Activated B cell treated with CpG ODN at 0.5 μM for 24 hours (primary cell): Measurements from ENCODE around the gene PHACTR1. TPM values are rescaled to one million over a fixed set of nuclear protein-coding genes. Genes with fewer than 3 reads are reported as not detected.

Source experiments
- ATAC-seq: fragments of 200-7000 bp; cut with Tn5 transposase; one replicate; pipeline ENCODE4 v1.10.0; 2021; ENCODE audit warnings: low read depth, mild to moderate bottlenecking, moderate library complexity
- CTCF ChIA-PET: fragments of 350-600 bp; sonication (Branson Sonifier 250); formaldehyde crosslinking; loops from one replicate; lab custom pipeline; 2021; ENCODE audit warnings: antibody characterized with exemption; lab: Charles Lee
- POLR2A ChIA-PET: fragments of 350-600 bp; sonication (Branson Sonifier 250); formaldehyde crosslinking; loops from one replicate; lab custom pipeline; 2021; ENCODE audit warnings: antibody characterized with exemption; lab: Charles Lee
- DNase-seq: peaks from one replicate; pipeline ENCODE4 v3.0.0; 2022
- H3K27ac Mint-ChIP-seq: one replicate; pipeline ENCODE4 v1.8.0; 2020; ENCODE audit warnings: mixed read lengths
- H3K27me3 Mint-ChIP-seq: one replicate; pipeline ENCODE4 v1.8.0; 2021; ENCODE audit warnings: mixed read lengths
- H3K36me3 Mint-ChIP-seq: one replicate; pipeline ENCODE4 v1.8.0; 2021; ENCODE audit warnings: low read depth, mixed read lengths
- H3K4me1 Mint-ChIP-seq: one replicate; pipeline ENCODE4 v1.8.0; 2021; ENCODE audit warnings: mixed read lengths
- H3K4me3 Mint-ChIP-seq: one replicate; pipeline ENCODE4 v1.8.0; 2020; ENCODE audit warnings: mild to moderate bottlenecking, mixed read lengths
- H3K9me3 Mint-ChIP-seq: one replicate; pipeline ENCODE4 v1.8.0; 2020; ENCODE audit warnings: mixed read lengths
- intact Hi-C: fragments of 100-400 bp; cut with micrococcal nuclease; formaldehyde crosslinking; loops from one replicate; pipeline ENCODE4 v1.15.1; 2024
- total RNA-seq: library from RNA; stranded (reverse); gene quantifications from 2 replicates; pipeline ENCODE4 v1.2.3, GENCODE V29; 2022
- TF ChIP-seq, protein P1 (sequence below): fragments of 200-600 bp; IDR thresholded peaks from one replicate; pipeline ENCODE4 v1.8.0; 2022; ENCODE audit warnings: antibody characterized with exemption, mild to moderate bottlenecking

The PHACTR1 gene
- total RNA-seq, 1 donor from 2014 or later, result 115 TPM

DNA sequence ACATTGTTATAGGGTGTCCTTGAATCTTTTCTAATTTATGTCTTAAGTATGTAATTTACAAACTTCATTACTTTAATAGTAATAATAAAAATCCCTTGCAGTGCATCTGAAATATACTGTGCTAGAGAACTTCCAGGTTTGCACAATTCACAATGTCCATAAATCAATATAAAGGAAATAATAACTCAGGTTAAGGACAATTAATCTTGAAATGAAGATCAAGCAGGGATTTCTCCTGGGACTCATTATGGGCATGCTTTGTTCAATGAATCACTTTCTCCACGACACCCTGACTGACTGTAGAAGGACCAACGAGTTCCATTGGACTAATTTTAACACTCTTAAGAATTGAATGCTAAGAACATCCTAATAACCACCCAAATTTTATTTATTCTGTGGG is 110.0 kb downstream of the PHACTR1 start:
- Mint-ChIP-seq H3K9me3 (no peaks in the 10 kb centered on the region), H3K27me3 (peaks cover 17% of the 10 kb centered on the region), H3K36me3 (no peaks in the 10 kb centered on the region), H3K4me1 (no peaks in the 10 kb centered on the region), H3K27ac (no peak overlapping the region), H3K4me3 (no peak overlapping the region)
- TF ChIP-seq, protein P1, sequence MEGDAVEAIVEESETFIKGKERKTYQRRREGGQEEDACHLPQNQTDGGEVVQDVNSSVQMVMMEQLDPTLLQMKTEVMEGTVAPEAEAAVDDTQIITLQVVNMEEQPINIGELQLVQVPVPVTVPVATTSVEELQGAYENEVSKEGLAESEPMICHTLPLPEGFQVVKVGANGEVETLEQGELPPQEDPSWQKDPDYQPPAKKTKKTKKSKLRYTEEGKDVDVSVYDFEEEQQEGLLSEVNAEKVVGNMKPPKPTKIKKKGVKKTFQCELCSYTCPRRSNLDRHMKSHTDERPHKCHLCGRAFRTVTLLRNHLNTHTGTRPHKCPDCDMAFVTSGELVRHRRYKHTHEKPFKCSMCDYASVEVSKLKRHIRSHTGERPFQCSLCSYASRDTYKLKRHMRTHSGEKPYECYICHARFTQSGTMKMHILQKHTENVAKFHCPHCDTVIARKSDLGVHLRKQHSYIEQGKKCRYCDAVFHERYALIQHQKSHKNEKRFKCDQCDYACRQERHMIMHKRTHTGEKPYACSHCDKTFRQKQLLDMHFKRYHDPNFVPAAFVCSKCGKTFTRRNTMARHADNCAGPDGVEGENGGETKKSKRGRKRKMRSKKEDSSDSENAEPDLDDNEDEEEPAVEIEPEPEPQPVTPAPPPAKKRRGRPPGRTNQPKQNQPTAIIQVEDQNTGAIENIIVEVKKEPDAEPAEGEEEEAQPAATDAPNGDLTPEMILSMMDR, result no peak
- POLR2A ChIA-PET, result no interaction called here
- DNase-seq, result no peak
- no peak for ATAC-seq
- intact Hi-C loops, result no loop called here
- CTCF ChIA-PET, result no interaction called here

DNA sequence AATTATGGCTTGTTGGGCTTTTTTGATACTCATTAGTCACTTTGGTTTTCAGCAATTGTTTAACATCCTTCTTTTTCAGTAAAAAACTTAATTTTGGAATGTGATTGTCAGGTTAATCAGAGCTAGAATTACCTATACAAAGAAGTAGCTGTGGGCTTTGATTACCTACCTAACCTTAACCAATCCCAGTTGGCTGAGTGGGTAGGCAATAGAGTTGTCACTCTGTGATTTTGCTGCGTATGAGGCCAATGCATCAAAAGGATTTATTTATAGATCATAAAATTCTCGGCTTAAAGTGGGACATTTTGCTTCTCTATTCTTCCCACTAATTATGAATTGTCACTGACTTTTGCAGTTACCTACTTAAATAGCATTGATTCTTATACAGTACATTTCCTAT is 111.4 kb downstream of the PHACTR1 start:
- ATAC-seq, result no peak
- CTCF ChIA-PET, result no interaction called here

GRCh38 chr6:12832226-12832735 is 115.7 kb downstream of the PHACTR1 start:
- no peak overlapping the region for H3K27ac Mint-ChIP-seq
- DNase-seq (no peak), ATAC-seq (no peak)
- H3K4me3 Mint-ChIP-seq, result no peak overlapping the region
- TF ChIP-seq, protein P1, result no peak
- H3K27me3 Mint-ChIP-seq, result peaks cover 13% of the 10 kb centered on the region
- ChIA-PET CTCF (no interaction called here), POLR2A (no interaction called here)
- no peaks in the 10 kb centered on the region for H3K4me1 Mint-ChIP-seq
- intact Hi-C loops, result no loop called here
- no peaks in the 10 kb centered on the region for H3K36me3 Mint-ChIP-seq
- H3K9me3 Mint-ChIP-seq, result peaks cover 3% of the 10 kb centered on the region

More for the DNA sequence above, 111.4 kb downstream of the PHACTR1 start:
- intact Hi-C loops, result no loop called here
- H3K27me3 Mint-ChIP-seq, result peaks cover 7% of the 10 kb centered on the region
- no peak overlapping the region for H3K4me3 Mint-ChIP-seq
- H3K4me1 Mint-ChIP-seq, result no peaks in the 10 kb centered on the region
- DNase-seq, result no peak
- no peaks in the 10 kb centered on the region for H3K9me3 Mint-ChIP-seq
- POLR2A ChIA-PET, result no interaction called here
- no peaks in the 10 kb centered on the region for H3K36me3 Mint-ChIP-seq
- no peak overlapping the region for H3K27ac Mint-ChIP-seq
- TF ChIP-seq, protein P1, result no peak

- no peak for DNase-seq
- ChIA-PET CTCF (no interaction called here), POLR2A (no interaction called here)
Observed at GRCh38 chr6:12836009-12836408, 119.4 kb downstream of the PHACTR1 start.

DNA sequence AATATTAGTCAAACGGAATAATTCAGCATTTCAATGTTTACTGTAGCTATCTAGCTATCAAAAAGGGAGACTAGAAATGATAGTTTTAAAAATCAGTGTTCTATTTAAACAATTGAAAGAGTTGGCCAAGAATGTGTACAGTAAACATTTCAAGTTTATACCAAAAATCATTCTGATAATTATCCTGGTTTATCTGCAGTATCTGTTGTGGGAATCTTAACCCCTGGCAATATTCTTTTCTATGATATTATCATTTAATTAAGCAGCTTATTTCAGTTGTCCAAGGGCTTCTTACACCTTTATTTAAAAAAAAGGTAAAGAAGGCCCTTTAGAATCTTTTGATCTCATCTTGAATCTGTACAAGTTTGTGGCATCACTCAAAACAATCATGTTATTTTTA is 125.1 kb downstream of the PHACTR1 start:
- TF ChIP-seq, protein P1, result no peak
- Mint-ChIP-seq H3K9me3 (peaks cover 8% of the 10 kb centered on the region), H3K27me3 (peaks cover 6% of the 10 kb centered on the region), H3K4me3 (no peak overlapping the region), H3K4me1 (peaks cover 6% of the 10 kb centered on the region), H3K36me3 (no peaks in the 10 kb centered on the region), H3K27ac (no peak overlapping the region)
- ChIA-PET POLR2A (no interaction called here), CTCF (no interaction called here)
- ATAC-seq (no peak), DNase-seq (no peak)
- intact Hi-C loops, result no loop called here

More at GRCh38 chr6:12836009-12836408, 119.4 kb downstream of the PHACTR1 start:
- Mint-ChIP-seq H3K36me3 (no peaks in the 10 kb centered on the region), H3K4me1 (peaks cover 6% of the 10 kb centered on the region), H3K9me3 (peaks cover 8% of the 10 kb centered on the region), H3K27me3 (peaks cover 10% of the 10 kb centered on the region), H3K27ac (no peak overlapping the region), H3K4me3 (no peak overlapping the region)
- ATAC-seq, result no peak
- intact Hi-C loops, result no loop called here
- TF ChIP-seq, protein P1, result no peak
